Bronchial epithelial cell (primary cell): ENCODE measurements around the gene FLNC. TPM values are rescaled to one million over a fixed set of nuclear protein-coding genes. Genes with fewer than 3 reads are reported as not detected.

Source experiments
- DNase-seq: peaks from one replicate; pipeline ENCODE4 v3.0.0-alpha.2; 2010; ENCODE audit warnings: low read depth
- FAIRE-seq: peaks from 2 replicates; lab custom pipeline; 2011; peaks lifted over from hg19 to GRCh38; lab: Jason Lieb, UNC
- H3K27me3 ChIP-seq: 2 replicates; pipeline ENCODE4 v1.5.1; 2011; ENCODE audit warnings: low read length; ENCODE audit not compliant: control insufficient read depth, insufficient read depth
- H3K36me3 ChIP-seq: 2 replicates; pipeline ENCODE4 v1.5.1; 2011; ENCODE audit warnings: low read length; ENCODE audit not compliant: control insufficient read depth, insufficient read depth
- H3K4me3 ChIP-seq: 2 replicates; pipeline ENCODE4 v1.5.1; 2011; ENCODE audit warnings: mild to moderate bottlenecking, low read depth, low read length, control low read depth
- CTCF ChIP-seq: IDR thresholded peaks from 2 replicates; pipeline ENCODE4 v1.5.1; 2011; ENCODE audit warnings: mild to moderate bottlenecking, moderate library complexity, low read length, control low read depth, inconsistent platforms; ENCODE audit not compliant: insufficient read depth, severe bottlenecking
- total RNA-seq: library from RNA; depleted of rRNA; stranded (reverse); fragments of >200 nt; gene quantifications from 2 replicates; pipeline ENCODE4 v1.2.1, GENCODE V29; 2014

FLNC gene
- total RNA-seq, 1 donor from 2014 or later: 1.8 TPM

DNA sequence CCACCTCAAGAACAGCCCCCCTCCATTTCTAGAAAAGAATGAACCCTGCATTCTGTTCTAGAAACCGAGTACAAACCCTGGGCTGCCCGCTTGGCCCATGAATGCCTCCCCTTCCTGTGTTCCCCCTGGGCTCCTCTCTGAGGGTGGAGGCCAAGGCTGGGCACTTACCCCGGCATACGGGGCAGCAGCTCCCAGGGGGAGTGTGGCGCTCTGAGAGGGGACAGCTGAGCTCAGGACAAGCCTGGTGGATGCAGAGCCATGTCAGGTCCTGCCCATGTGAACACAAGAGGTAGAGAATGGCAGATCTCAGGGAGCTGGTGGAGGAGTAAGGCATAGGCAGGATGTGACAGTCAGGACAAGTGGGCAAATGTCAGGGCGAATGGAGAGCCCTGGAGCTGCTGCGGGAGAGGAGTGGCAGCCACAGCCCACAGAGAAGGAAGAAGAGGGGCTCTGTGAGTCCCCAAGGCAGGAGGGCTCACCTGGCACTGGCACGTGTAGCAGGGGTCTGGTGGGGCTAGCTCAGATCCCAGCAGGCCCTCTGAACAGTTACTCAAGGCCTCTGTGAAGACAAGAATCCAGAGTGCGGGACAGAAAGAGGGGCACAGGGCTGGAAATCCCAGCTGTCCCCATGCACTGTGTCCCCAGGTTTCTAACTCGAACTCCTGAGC, 51.4 kb downstream of the FLNC start:
- H3K4me3 ChIP-seq: no peak overlapping the region
- no peak for TF ChIP-seq CTCF
- DNase-seq (no peak), FAIRE-seq (no peak)
- no peaks in the 10 kb centered on the region for H3K27me3 ChIP-seq
- no peaks in the 10 kb centered on the region for H3K36me3 ChIP-seq

- DNase-seq (no peak), FAIRE-seq (no peak)
- Histone ChIP-seq H3K36me3 (no peaks in the 10 kb centered on the region), H3K4me3 (no peak overlapping the region), H3K27me3 (no peaks in the 10 kb centered on the region)
- no peak for TF ChIP-seq CTCF
These were observed 51.9 kb downstream of the FLNC start for GRCh38 chr7:128882134-128882533.

- peak; percentile 46 for DNase-seq
- peak; percentile 86 for TF ChIP-seq CTCF
- no peak for FAIRE-seq
- H3K4me3 ChIP-seq: no peak overlapping the region
- no peaks in the 10 kb centered on the region for H3K36me3 ChIP-seq
- no peaks in the 10 kb centered on the region for H3K27me3 ChIP-seq
These were observed 53.6 kb downstream of the FLNC start for GRCh38 chr7:128883622-128884448.

GRCh38 chr7:128884561-128885369, 54.6 kb downstream of the FLNC start:
- TF ChIP-seq CTCF: no peak
- H3K36me3 ChIP-seq: no peaks in the 10 kb centered on the region
- FAIRE-seq (no peak), DNase-seq (no peak)
- H3K4me3 ChIP-seq: no peak overlapping the region
- H3K27me3 ChIP-seq: no peaks in the 10 kb centered on the region

GRCh38 chr7:128885370-128886187, 55.4 kb downstream of the FLNC start:
- Histone ChIP-seq H3K27me3 (no peaks in the 10 kb centered on the region), H3K36me3 (no peaks in the 10 kb centered on the region), H3K4me3 (no peak overlapping the region)
- no peak for TF ChIP-seq CTCF
- DNase-seq (no peak), FAIRE-seq (no peak)
